GM12864 (cell line): Measurements from ENCODE around the gene MAP2K6.

ENCODE experiments used
- DNase-seq: peaks from one replicate; pipeline ENCODE4 v3.0.0-alpha.2; 2011; ENCODE audit warnings: low read depth
- H3K4me3 ChIP-seq: 2 replicates; pipeline ENCODE4 v1.5.1; 2011; ENCODE audit warnings: mild to moderate bottlenecking, low read depth, low read length, control low read depth
- CTCF ChIP-seq: IDR thresholded peaks from 2 replicates; pipeline ENCODE4 v1.5.1; 2011; ENCODE audit warnings: low read depth, mild to moderate bottlenecking, moderate library complexity, low read length, control low read depth, inconsistent platforms; ENCODE audit errors: missing control alignments

The MAP2K6 gene

GRCh38 chr17:69414408-69415274 is at the start of gene MAP2K6:
Gene MAP2K6 (plus strand): TSS chr17:69414697. CDS start chr17:69414985, 288 bp downstream.
- TF ChIP-seq CTCF, result no peak
- peak within 1 kb of the TSS; percentile 63 for H3K4me3 ChIP-seq
- DNase-seq, result peak; percentile 74

- no peak for TF ChIP-seq CTCF
- no peak overlapping the region for H3K4me3 ChIP-seq
- peak; percentile 60 for DNase-seq
These were observed 47.2 kb upstream of the MAP2K6 start for GRCh38 chr17:69367298-69367697.

GRCh38 chr17:69373069-69373468 is 41.4 kb upstream of the MAP2K6 start:
- TF ChIP-seq CTCF, result no peak
- no peak for DNase-seq
- H3K4me3 ChIP-seq, result no peak overlapping the region

GRCh38 chr17:69375229-69375628 is 39.3 kb upstream of the MAP2K6 start:
- H3K4me3 ChIP-seq, result no peak overlapping the region
- no peak for DNase-seq
- no peak for TF ChIP-seq CTCF

GRCh38 chr17:69388822-69389442 is 25.6 kb upstream of the MAP2K6 start:
- no peak for DNase-seq
- no peak overlapping the region for H3K4me3 ChIP-seq
- no peak for TF ChIP-seq CTCF

- DNase-seq, result no peak
- H3K4me3 ChIP-seq, result no peak overlapping the region
- no peak for TF ChIP-seq CTCF
These were observed 23.5 kb upstream of the MAP2K6 start for GRCh38 chr17:69390795-69391501.
